ENCODE measurements around the gene SORBS2.

Gene SORBS2

DNA sequence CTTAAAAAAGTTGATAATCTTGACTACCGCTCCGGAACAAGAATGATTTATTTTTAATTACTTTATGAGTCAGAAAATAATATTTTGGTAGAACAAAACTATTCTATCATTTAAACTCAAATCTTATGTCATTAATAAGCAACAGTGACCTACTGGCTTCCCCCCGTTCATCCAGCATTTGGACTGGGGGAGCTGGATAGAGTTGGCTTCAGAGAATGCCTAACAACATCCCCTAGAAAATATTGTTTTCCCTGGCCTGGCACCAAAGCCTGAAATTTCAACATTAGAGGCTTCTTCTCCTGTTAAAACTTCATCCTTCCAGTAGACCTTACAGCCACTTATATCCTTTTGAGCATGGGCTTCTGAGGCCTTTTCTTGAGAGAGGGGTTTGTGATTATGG, 221.0 kb downstream of the SORBS2 start:
- no peaks in the 10 kb centered on the region for H3K27me3 ChIP-seq (replicated peaks)
- in situ Hi-C loops (cut with HindIII; ENCODE audit: low pct_ligation_motif_present, low sequenced_read_pairs): no loop called here

DNA sequence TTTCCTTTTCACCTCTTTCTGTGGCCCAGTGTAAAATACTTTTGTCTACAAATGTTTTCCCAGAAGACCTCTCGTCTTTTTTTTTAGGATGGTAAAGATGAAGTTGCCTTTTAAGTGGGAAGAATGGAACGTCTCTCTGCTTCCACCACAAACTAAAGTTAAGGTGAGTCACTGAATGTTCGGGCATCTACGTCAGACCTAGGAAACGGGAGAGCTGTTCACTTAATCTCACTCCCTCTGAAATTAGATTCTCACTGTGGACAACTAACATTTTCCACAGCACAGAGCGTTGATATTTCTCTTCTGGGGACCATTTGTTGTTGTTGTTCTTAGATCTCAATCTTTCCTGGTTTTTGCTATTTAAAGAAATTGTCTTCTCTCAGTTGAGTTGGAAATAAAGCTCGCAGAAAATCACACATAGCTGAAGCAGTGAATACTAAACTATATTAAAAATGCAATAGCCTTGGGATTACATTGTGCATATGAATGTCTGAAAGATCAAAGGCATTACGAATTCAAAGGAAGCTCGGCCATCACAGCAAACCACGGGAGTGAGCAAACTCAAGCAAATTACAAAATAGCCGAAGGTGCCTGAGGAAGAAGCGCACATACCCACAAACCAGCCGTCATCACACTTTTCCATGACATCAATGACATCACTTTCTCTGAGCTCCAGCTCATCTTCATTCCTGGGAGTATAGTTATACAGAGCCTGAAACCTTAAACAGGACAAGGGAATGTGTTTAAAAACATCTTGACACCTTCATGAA, 222.7 kb downstream of the SORBS2 start:
- TF ChIP-seq, protein P1, sequence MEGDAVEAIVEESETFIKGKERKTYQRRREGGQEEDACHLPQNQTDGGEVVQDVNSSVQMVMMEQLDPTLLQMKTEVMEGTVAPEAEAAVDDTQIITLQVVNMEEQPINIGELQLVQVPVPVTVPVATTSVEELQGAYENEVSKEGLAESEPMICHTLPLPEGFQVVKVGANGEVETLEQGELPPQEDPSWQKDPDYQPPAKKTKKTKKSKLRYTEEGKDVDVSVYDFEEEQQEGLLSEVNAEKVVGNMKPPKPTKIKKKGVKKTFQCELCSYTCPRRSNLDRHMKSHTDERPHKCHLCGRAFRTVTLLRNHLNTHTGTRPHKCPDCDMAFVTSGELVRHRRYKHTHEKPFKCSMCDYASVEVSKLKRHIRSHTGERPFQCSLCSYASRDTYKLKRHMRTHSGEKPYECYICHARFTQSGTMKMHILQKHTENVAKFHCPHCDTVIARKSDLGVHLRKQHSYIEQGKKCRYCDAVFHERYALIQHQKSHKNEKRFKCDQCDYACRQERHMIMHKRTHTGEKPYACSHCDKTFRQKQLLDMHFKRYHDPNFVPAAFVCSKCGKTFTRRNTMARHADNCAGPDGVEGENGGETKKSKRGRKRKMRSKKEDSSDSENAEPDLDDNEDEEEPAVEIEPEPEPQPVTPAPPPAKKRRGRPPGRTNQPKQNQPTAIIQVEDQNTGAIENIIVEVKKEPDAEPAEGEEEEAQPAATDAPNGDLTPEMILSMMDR (IDR thresholded peaks at IDR 0.05; ENCODE audit: low read depth, low read length, missing control alignments): no peak
- H3K27me3 ChIP-seq (replicated peaks): no peaks in the 10 kb centered on the region
- peak; percentile 69 for DNase-seq
- peak overlapping the region; percentile 76 for H3K27ac ChIP-seq
- in situ Hi-C loops (cut with HindIII; ENCODE audit: low pct_ligation_motif_present, low sequenced_read_pairs): no loop called here
- H3K4me3 ChIP-seq (ENCODE audit: low read depth, low read length): no peak overlapping the region
- H3K36me3 ChIP-seq (replicated peaks): peaks cover 3% of the 10 kb centered on the region

More for the DNA sequence above, 221.0 kb downstream of the SORBS2 start:
- Histone ChIP-seq H3K4me3 (ENCODE audit: low read depth, low read length) (no peak overlapping the region), H3K27ac (no peak overlapping the region), H3K36me3 (replicated peaks) (peaks cover 3% of the 10 kb centered on the region)
- no peak for DNase-seq
- TF ChIP-seq, protein P1 (IDR thresholded peaks at IDR 0.05; ENCODE audit: low read depth, low read length, missing control alignments): no peak

DNA sequence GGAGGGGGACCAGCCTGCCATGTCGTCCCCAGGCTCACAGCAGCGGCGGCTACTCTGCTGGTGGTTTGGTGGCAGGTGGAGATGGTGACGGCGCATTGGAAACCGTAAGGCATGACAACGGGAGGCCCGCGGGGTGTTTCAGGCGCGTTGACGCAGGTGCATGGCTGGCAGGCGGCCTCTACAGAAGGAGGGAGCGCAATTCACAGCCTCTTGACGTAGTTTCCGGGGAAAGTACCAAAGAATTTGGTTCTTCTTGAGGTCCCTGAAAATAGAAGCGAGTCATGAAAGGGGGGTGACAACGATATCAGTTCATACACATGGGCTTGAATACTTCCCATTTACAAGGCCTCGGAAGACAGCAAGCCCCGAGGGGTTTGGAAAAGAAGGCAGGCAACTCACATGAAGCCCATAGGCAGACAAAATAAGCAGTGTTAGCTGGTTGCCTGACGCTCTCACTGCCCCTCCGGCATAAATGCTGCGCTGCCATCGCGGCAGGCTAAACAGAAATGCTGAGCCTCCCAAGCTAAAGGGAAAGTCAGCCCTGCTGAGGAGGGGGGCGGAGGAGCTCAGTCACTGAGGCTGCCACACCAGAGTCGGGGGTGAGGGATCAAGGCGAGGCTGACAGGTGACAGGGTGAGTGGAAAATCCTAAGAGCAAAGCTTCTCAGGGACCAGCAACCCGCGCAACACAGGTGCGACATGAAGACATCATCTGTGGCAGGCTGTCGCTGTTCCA, 224.4 kb downstream of the SORBS2 start:
- Histone ChIP-seq H3K27ac (no peak overlapping the region), H3K27me3 (replicated peaks) (no peaks in the 10 kb centered on the region), H3K36me3 (replicated peaks) (no peaks in the 10 kb centered on the region), H3K4me3 (ENCODE audit: low read depth, low read length) (no peak overlapping the region)
- DNase-seq: no peak
- in situ Hi-C loops (cut with HindIII; ENCODE audit: low pct_ligation_motif_present, low sequenced_read_pairs): no loop called here
- TF ChIP-seq, protein P1 (IDR thresholded peaks at IDR 0.05; ENCODE audit: low read depth, low read length, missing control alignments): no peak

DNA sequence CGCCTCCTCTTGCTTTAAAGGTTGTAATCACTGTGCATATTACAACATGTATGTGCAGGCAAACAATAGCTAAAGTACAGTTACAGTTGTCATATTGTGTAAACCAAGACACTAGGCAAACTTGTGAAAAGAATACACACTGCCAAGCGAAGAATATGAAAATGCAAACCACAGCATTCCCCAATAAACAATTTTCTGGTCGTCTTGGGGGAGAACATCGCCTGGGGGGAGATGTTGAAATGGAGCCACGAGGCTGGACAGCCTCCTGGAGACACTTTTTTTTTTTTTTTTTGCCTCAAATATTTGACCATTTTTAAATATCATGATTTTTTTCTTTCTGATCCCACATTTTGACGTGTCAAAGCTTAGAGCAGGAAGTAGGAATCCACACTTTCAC, 225.0 kb downstream of the SORBS2 start:
- H3K36me3 ChIP-seq (replicated peaks): no peaks in the 10 kb centered on the region
- in situ Hi-C loops (cut with HindIII; ENCODE audit: low pct_ligation_motif_present, low sequenced_read_pairs): no loop called here
- no peak overlapping the region for H3K4me3 ChIP-seq (ENCODE audit: low read depth, low read length)
- TF ChIP-seq, protein P1 (IDR thresholded peaks at IDR 0.05; ENCODE audit: low read depth, low read length, missing control alignments): no peak
- DNase-seq: no peak
- H3K27me3 ChIP-seq (replicated peaks): no peaks in the 10 kb centered on the region
- H3K27ac ChIP-seq: no peak overlapping the region

DNA sequence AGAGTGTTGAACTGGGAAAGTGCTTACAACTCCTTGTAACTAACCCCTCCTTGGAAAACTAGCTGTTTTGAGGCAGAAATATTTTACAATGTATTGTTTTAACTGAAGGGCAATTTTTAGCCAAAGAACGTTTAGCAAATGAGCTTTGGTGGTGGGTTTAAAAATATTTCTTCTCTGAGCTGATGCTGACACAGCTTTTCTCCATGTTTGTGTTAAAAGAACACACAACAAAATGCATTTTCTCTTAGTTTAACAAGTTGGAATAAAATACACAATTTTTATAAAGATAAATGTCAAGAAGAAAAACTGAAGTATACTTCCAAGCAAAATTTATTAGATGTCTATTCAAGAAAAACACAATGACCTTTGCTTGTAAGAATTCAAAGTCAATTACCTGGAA, 226.8 kb downstream of the SORBS2 start:
- no peaks in the 10 kb centered on the region for H3K27me3 ChIP-seq (replicated peaks)
- in situ Hi-C loops (cut with HindIII; ENCODE audit: low pct_ligation_motif_present, low sequenced_read_pairs): no loop called here
- H3K36me3 ChIP-seq (replicated peaks): no peaks in the 10 kb centered on the region
- no peak overlapping the region for H3K4me3 ChIP-seq (ENCODE audit: low read depth, low read length)
- no peak overlapping the region for H3K27ac ChIP-seq
- TF ChIP-seq, protein P1 (IDR thresholded peaks at IDR 0.05; ENCODE audit: low read depth, low read length, missing control alignments): no peak
- no peak for DNase-seq

All from brain microvascular endothelial cell (primary cell).